ENCODE results near the gene CNTD1.

DNA sequence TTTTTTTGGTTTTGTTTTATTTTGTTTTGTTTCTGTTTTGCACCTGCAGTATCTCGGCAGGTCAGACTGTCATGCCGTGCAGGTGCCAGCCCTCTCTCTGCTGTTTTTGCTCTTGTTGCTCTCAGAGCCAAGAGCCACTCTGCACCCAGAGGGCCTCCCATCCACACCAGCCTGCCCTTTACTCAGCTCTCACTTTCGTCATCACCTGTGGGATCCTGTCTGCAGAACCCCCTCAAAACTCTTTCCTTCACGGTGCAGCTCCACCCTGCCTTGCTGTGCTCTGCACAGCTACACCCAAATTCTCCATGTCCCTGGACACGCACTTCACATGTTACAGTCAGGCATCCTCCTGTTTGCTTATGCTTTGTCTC lies 54.9 kb downstream of the CNTD1 start:
- TF ChIP-seq GATA2 (IDR thresholded peaks at IDR 0.05; ENCODE audit: low read depth, low read length): no peak
- TF ChIP-seq GATA3 (IDR thresholded peaks at IDR 0.05; ENCODE audit: low read depth, low read length): no peak
